ENCODE measurements around the gene OMG.

The OMG gene

GRCh38 chr17:31254654-31255053 is 42.4 kb downstream of the OMG start:
- no peak for DNase-seq

- no peak for DNase-seq
Observed at GRCh38 chr17:31252741-31253140, 44.3 kb downstream of the OMG start.

GRCh38 chr17:31251970-31252328 is 45.1 kb downstream of the OMG start:
- no peak for DNase-seq

GRCh38 chr17:31251105-31251969 is 45.7 kb downstream of the OMG start:
- DNase-seq, result no peak

GRCh38 chr17:31250229-31250628 is 46.8 kb downstream of the OMG start:
- DNase-seq, result no peak

GRCh38 chr17:31249835-31250141 is 47.3 kb downstream of the OMG start:
- DNase-seq, result no peak

- no peak for DNase-seq
Observed at GRCh38 chr17:31248986-31249834, 47.8 kb downstream of the OMG start.

Measured in stimulated activated CD8-positive, alpha-beta memory T cell treated with anti-CD3 and anti-CD28 coated beads, Interleukin-4, amount 100 ng/mL, for 48 hours (primary cell).